IMR-90 (cell line): Measurements from ENCODE around the gene DLGAP4. TPM values are rescaled to one million over a fixed set of nuclear protein-coding genes. Genes with fewer than 3 reads are reported as not detected.

Experiments used
- ATAC-seq: fragments of 200-7000 bp; cut with Tn5 transposase; 2 replicates; pipeline ENCODE4 v1.9.1; 2020; ENCODE audit warnings: low read depth, mild to moderate bottlenecking, moderate library complexity
- BruUV-seq: library from RNA; stranded (reverse); fragments of 400-500 nt; replicated peaks from 2 replicates; lab custom pipeline; 2021; lab: Mats Ljungman, UMichigan
- CTCF ChIA-PET: fragments of 300-600 bp; formaldehyde crosslinking; extraction: SDS; loops from one replicate; lab custom pipeline; 2021; ENCODE audit warnings: antibody characterized with exemption; lab: Yijun Ruan, JAX
- POLR2A ChIA-PET: fragments of 300-600 bp; sonication (Branson Sonifier 250); formaldehyde crosslinking; loops from one replicate; lab custom pipeline; 2022; ENCODE audit warnings: antibody characterized with exemption; ENCODE audit not compliant: unreplicated experiment; lab: Charles Lee
- DNase-seq: peaks from one replicate; pipeline ENCODE4 v3.0.0; 2013
- H2AFZ ChIP-seq: replicated peaks from 2 replicates; pipeline ENCODE3; 2013; ENCODE audit warnings: low read length, mild to moderate bottlenecking; ENCODE audit not compliant: poor library complexity
- H2AK5ac ChIP-seq: 2 replicates; pipeline ENCODE4 v1.6.1; 2013; ENCODE audit warnings: low read depth, low read length, inconsistent platforms
- H2AK9ac ChIP-seq: replicated peaks from 2 replicates; pipeline ENCODE3; 2013; ENCODE audit warnings: mild to moderate bottlenecking, low read depth, low read length, moderate library complexity; ENCODE audit not compliant: poor library complexity
- H2BK120ac ChIP-seq: 2 replicates; pipeline ENCODE4 v1.6.1; 2013; ENCODE audit warnings: low read depth, low read length, inconsistent platforms
- H2BK15ac ChIP-seq: 3 replicates; pipeline ENCODE4 v1.6.1; 2013; ENCODE audit warnings: low read depth, low read length, inconsistent platforms
- H2BK20ac ChIP-seq: 2 replicates; pipeline ENCODE4 v1.6.1; 2013; ENCODE audit warnings: low read depth, mild to moderate bottlenecking, inconsistent platforms, low read length, moderate library complexity
- H2BK5ac ChIP-seq: 2 replicates; pipeline ENCODE4 v1.6.1; 2013; ENCODE audit warnings: mild to moderate bottlenecking, low read depth, low read length, inconsistent platforms; ENCODE audit not compliant: poor library complexity, severe bottlenecking
- H3K14ac ChIP-seq: replicated peaks from 2 replicates; pipeline ENCODE4 v1.6.1; 2013; ENCODE audit warnings: low read depth, low read length, inconsistent platforms
- H3K18ac ChIP-seq: 2 replicates; pipeline ENCODE4 v1.6.1; 2013; ENCODE audit warnings: low read depth, low read length, control low read depth
- H3K23ac ChIP-seq: 2 replicates; pipeline ENCODE4 v1.6.1; 2013; ENCODE audit warnings: low read depth, low read length, inconsistent platforms
- H3K27ac ChIP-seq: 2 replicates; pipeline ENCODE4 v1.5.1; 2013; ENCODE audit warnings: mild to moderate bottlenecking, control low read depth, low read length; ENCODE audit not compliant: insufficient read depth
- H3K27me3 ChIP-seq: 2 replicates; pipeline ENCODE4 v1.6.1; 2013; ENCODE audit warnings: low read length; ENCODE audit not compliant: control insufficient read depth, insufficient read depth
- H3K36me3 ChIP-seq: 2 replicates; pipeline ENCODE4 v1.6.1; 2013; ENCODE audit warnings: low read length, mixed read lengths; ENCODE audit not compliant: control insufficient read depth, insufficient read depth
- H3K4ac ChIP-seq: 2 replicates; pipeline ENCODE4 v1.6.1; 2013; ENCODE audit warnings: low read depth, low read length, inconsistent platforms
- H3K4me1 ChIP-seq: 2 replicates; pipeline ENCODE4 v1.6.1; 2013; ENCODE audit warnings: low read length, mixed read lengths; ENCODE audit not compliant: control insufficient read depth, insufficient read depth
- H3K4me2 ChIP-seq: 2 replicates; pipeline ENCODE4 v1.6.1; 2013; ENCODE audit warnings: low read depth, mild to moderate bottlenecking, control low read depth, low read length, moderate library complexity
- H3K4me3 ChIP-seq: 2 replicates; pipeline ENCODE4 v1.5.1; 2013; ENCODE audit warnings: low read depth, mild to moderate bottlenecking, control low read depth, low read length, moderate library complexity; ENCODE audit not compliant: insufficient read depth
- H3K56ac ChIP-seq: 2 replicates; pipeline ENCODE4 v1.6.1; 2013; ENCODE audit warnings: low read length, inconsistent platforms; ENCODE audit not compliant: insufficient read depth; ENCODE audit errors: extremely low read depth
- H3K79me1 ChIP-seq, 2 experiments: 2 replicates each; pipeline ENCODE4 v1.6.1; 2013; ENCODE audit warnings: low read length in 2 of 2, inconsistent platforms in 1 of 2, low read depth in 1 of 2
- H3K9ac ChIP-seq: 2 replicates; pipeline ENCODE4 v1.6.1; 2013; ENCODE audit warnings: low read depth, low read length, control low read depth
- H3K9me1 ChIP-seq: 2 replicates; pipeline ENCODE4 v1.6.1; 2013; ENCODE audit warnings: low read length, inconsistent platforms; ENCODE audit not compliant: insufficient read depth
- H3K9me3 ChIP-seq: 2 replicates; pipeline ENCODE4 v1.6.1; 2013; ENCODE audit warnings: low read length; ENCODE audit not compliant: control insufficient read depth, insufficient read depth
- H4K20me1 ChIP-seq: 2 replicates; pipeline ENCODE4 v1.6.1; 2013; ENCODE audit warnings: low read length, inconsistent platforms; ENCODE audit not compliant: insufficient read depth
- H4K5ac ChIP-seq: 2 replicates; pipeline ENCODE4 v1.6.1; 2013; ENCODE audit warnings: mild to moderate bottlenecking, low read depth, low read length, control low read depth
- H4K8ac ChIP-seq, 2 experiments: 2 replicates each; pipeline ENCODE4 v1.6.1; 2013; ENCODE audit warnings: low read depth in 2 of 2, low read length in 2 of 2, control low read depth in 1 of 2, inconsistent platforms in 1 of 2
- H4K91ac ChIP-seq: 2 replicates; pipeline ENCODE4 v1.6.1; 2013; ENCODE audit warnings: low read depth, low read length, inconsistent platforms; ENCODE audit not compliant: insufficient read depth
- BHLHE40 ChIP-seq: fragments of 150-350 bp; IDR thresholded peaks from 2 replicates; pipeline ENCODE4 v1.6.1; 2016; ENCODE audit warnings: mild to moderate bottlenecking, low read depth, low read length
- CEBPB ChIP-seq: IDR thresholded peaks from 2 replicates; pipeline ENCODE4 v1.6.1; 2012; ENCODE audit warnings: low read depth, low read length, improper control_type of control experiment
- CHD1 ChIP-seq: IDR thresholded peaks from 2 replicates; pipeline ENCODE4 v1.6.1; 2012; ENCODE audit warnings: low read depth, low read length, improper control_type of control experiment
- ELK1 ChIP-seq: fragments of 150-350 bp; IDR thresholded peaks from 2 replicates; pipeline ENCODE4 v1.6.1; 2016; ENCODE audit warnings: low read depth, mild to moderate bottlenecking, low read length, moderate library complexity, borderline replicate concordance
- FOS ChIP-seq: fragments of 150-350 bp; IDR thresholded peaks from 2 replicates; pipeline ENCODE4 v1.6.1; 2016; ENCODE audit warnings: low read depth, low read length
- MAFK ChIP-seq: IDR thresholded peaks from 2 replicates; pipeline ENCODE4 v1.6.1; 2012; ENCODE audit warnings: low read depth, low read length, improper control_type of control experiment
- MAZ ChIP-seq: IDR thresholded peaks from 2 replicates; pipeline ENCODE4 v1.6.1; 2012; ENCODE audit warnings: low read depth, mild to moderate bottlenecking, low read length, improper control_type of control experiment, moderate library complexity, borderline replicate concordance
- MXI1 ChIP-seq: IDR thresholded peaks from 2 replicates; pipeline ENCODE4 v1.6.1; 2012; ENCODE audit warnings: low read depth, mild to moderate bottlenecking, low read length, moderate library complexity, borderline replicate concordance
- NFE2L2 ChIP-seq: fragments of 150-350 bp; IDR thresholded peaks from 2 replicates; pipeline ENCODE4 v1.6.1; 2016; ENCODE audit warnings: low read depth, mild to moderate bottlenecking, low read length
- POLR2A ChIP-seq: IDR thresholded peaks from 2 replicates; pipeline ENCODE4 v1.6.1; 2012; ENCODE audit warnings: mild to moderate bottlenecking, low read depth, low read length
- RAD21 ChIP-seq: IDR thresholded peaks from 2 replicates; pipeline ENCODE4 v1.6.1; 2012; ENCODE audit warnings: low read length, improper control_type of control experiment
- RCOR1 ChIP-seq: IDR thresholded peaks from 2 replicates; pipeline ENCODE4 v1.6.1; 2012; ENCODE audit warnings: mild to moderate bottlenecking, low read length, improper control_type of control experiment; ENCODE audit not compliant: insufficient replicate concordance
- RFX5 ChIP-seq: IDR thresholded peaks from 2 replicates; pipeline ENCODE4 v1.8.0; 2012; ENCODE audit warnings: low read depth, mild to moderate bottlenecking, low read length, moderate library complexity
- SMC3 ChIP-seq: fragments of 150-350 bp; IDR thresholded peaks from 2 replicates; pipeline ENCODE4 v1.6.1; 2016; ENCODE audit warnings: low read depth, mild to moderate bottlenecking, antibody characterized with exemption, low read length, moderate library complexity
- USF2 ChIP-seq: fragments of 150-350 bp; IDR thresholded peaks from 2 replicates; pipeline ENCODE4 v1.6.1; 2017; ENCODE audit warnings: mild to moderate bottlenecking, antibody characterized with exemption, low read length, low read depth
- WGBS, 2 experiments: methylation state at CpG; one replicate each; pipeline versions ENCODE4 v1.1.5 to v1.1.7; 2013; ENCODE audit warnings: missing lambda C conversion rate in 2 of 2; ENCODE audit not compliant: insufficient read length in 1 of 2; ENCODE audit errors: extremely low coverage in 2 of 2; 5-methylcytosine and 5-hydroxymethylcytosine counted together
- dilution Hi-C: fragments of 300-500 bp; cut with HindIII; formaldehyde crosslinking; loops from one replicate; pipeline ENCODE4 v1.14.3; 2018; ENCODE audit warnings: low sequenced_read_pairs; ENCODE audit not compliant: unreplicated experiment
- in situ Hi-C: fragments of 300-500 bp; cut with MboI; formaldehyde crosslinking; loops from 3 replicates; pipeline ENCODE4 v1.14.3; 2019; ENCODE audit warnings: low sequenced_read_pairs, inconsistent platforms, mixed read lengths
- intact Hi-C: fragments of 100-400 bp; cut with micrococcal nuclease; formaldehyde crosslinking; loops from 2 replicates; pipeline ENCODE4 v1.10.0; 2022
- polyA plus RNA-seq, 3 experiments: library from polyadenylated mRNA; depleted of rRNA; stranded (reverse); fragments of >200 nt; gene quantifications; 2 replicates each; pipeline ENCODE4 v1.2.3, GENCODE V29; 2012; ENCODE audit warnings: low replicate concordance in 1 of 3
- total RNA-seq: library from RNA; depleted of rRNA; stranded (reverse); fragments of >200 nt; gene quantifications from 2 replicates; pipeline ENCODE4 v1.2.3, GENCODE V29; 2012
- TF ChIP-seq, protein P1 (sequence below): conservative IDR thresholded peaks from 2 replicates; pipeline ENCODE4 v1.5.1; 2012; ENCODE audit warnings: mild to moderate bottlenecking, low read depth, low read length, improper control_type of control experiment

DLGAP4 gene
- total and polyA plus RNA-seq, 2 of the 4 experiments (the other 2 are of a cell fraction): 32.3 to 73.2 TPM

DNA sequence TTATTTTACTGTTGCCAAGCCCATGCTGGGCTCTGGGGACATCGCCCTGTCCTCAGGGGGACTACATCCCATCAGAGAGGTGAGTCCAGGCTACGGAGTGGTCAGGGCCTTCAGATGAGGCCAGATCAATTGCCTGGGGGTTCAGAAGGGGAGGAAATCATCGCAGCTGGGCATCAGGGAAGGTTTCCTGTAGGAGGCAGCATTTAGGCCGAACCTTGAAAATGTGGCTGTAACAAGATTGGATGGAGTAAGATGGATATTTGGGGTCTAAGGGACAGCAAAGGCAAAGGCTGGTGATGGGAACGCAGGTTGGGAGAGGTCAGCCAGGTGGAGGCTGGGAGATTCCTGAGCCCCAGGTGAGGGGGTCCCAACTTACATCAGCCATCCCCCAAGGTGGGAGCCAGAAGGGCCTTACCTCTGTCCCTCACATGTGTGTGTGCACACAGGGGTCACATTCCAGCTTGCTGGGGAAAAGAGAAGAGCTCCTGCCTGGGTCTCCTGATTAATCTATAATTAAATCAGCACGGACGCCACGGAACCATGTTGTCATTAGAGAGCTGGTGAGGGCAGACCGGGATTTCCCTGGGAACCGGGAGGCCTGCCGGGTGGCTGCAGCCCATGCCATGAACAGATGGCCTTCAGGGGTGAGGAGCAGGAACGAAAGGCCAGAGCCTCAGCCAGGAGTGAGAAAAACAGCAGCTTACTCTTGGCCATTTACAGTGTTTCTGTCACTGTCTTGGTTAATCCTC lies 30.5 kb upstream of the DLGAP4 start:
- Histone ChIP-seq H3K9me1 (no peaks in the 10 kb centered on the region), H3K14ac (no peak overlapping the region), H2BK15ac (no peak overlapping the region), H2AK5ac (no peak overlapping the region), H2BK120ac (no peak overlapping the region), H3K36me3 (no peaks in the 10 kb centered on the region), H3K4me2 (no peak overlapping the region), H3K4me3 (no peak overlapping the region), H3K4ac (no peak overlapping the region), H3K27ac (no peak overlapping the region), H3K9ac (no peak overlapping the region), H3K4me1 (no peaks in the 10 kb centered on the region), H4K5ac (no peak overlapping the region), H4K8ac (no peak overlapping the region), H3K18ac (no peak overlapping the region), H4K91ac (no peak overlapping the region), H2BK5ac (no peak overlapping the region), H3K9me3 (no peaks in the 10 kb centered on the region), H4K20me1 (no peaks in the 10 kb centered on the region), H2AK9ac (no peak overlapping the region), H3K23ac (no peak overlapping the region), H3K27me3 (peaks cover 66% of the 10 kb centered on the region), H2AFZ (no peak overlapping the region), H3K56ac (no peak overlapping the region), H3K79me1 (no peaks in the 10 kb centered on the region), H2BK20ac (no peak overlapping the region)
- CTCF ChIA-PET: no interaction called here
- TF ChIP-seq MXI1: no peak
- TF ChIP-seq NFE2L2: no peak
- no peak for TF ChIP-seq FOS
- no peak for TF ChIP-seq CEBPB
- no peak for TF ChIP-seq BHLHE40
- TF ChIP-seq MAZ: no peak
- TF ChIP-seq SMC3: no peak
- TF ChIP-seq, protein P1, sequence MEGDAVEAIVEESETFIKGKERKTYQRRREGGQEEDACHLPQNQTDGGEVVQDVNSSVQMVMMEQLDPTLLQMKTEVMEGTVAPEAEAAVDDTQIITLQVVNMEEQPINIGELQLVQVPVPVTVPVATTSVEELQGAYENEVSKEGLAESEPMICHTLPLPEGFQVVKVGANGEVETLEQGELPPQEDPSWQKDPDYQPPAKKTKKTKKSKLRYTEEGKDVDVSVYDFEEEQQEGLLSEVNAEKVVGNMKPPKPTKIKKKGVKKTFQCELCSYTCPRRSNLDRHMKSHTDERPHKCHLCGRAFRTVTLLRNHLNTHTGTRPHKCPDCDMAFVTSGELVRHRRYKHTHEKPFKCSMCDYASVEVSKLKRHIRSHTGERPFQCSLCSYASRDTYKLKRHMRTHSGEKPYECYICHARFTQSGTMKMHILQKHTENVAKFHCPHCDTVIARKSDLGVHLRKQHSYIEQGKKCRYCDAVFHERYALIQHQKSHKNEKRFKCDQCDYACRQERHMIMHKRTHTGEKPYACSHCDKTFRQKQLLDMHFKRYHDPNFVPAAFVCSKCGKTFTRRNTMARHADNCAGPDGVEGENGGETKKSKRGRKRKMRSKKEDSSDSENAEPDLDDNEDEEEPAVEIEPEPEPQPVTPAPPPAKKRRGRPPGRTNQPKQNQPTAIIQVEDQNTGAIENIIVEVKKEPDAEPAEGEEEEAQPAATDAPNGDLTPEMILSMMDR: no peak
- TF ChIP-seq CHD1: no peak
- TF ChIP-seq RCOR1: no peak
- no peak for TF ChIP-seq USF2
- TF ChIP-seq POLR2A: no peak
- TF ChIP-seq MAFK: no peak
- TF ChIP-seq RFX5: no peak
- no peak for TF ChIP-seq ELK1
- no peak for TF ChIP-seq RAD21
- DNase-seq: no peak
- intact Hi-C loops: no loop called here
- ATAC-seq: no peak
- POLR2A ChIA-PET: no interaction called here
- dilution Hi-C loops: no loop called here
- in situ Hi-C loops: no loop called here
- no TSS peak for BruUV-seq
- WGBS, 2 experiments: 57% methylated on average over 1 of the region's 12 CpGs; no CpG with 5 or more reads in 1 of the 2 experiments
